GM21367 (cell line): ENCODE measurements around the gene PKMYT1.

ENCODE experiments used
- ATAC-seq: cut with Tn5 transposase; IDR thresholded peaks from one replicate; pipeline ENCODE4 v1.9.1; 2021; ENCODE audit not compliant: unreplicated experiment

Gene PKMYT1

GRCh38 chr16:3019594-3020246 lies 39.5 kb upstream of the PKMYT1 start:
- no peak for ATAC-seq

- no peak for ATAC-seq
Measured at GRCh38 chr16:3017794-3018506, 37.7 kb upstream of the PKMYT1 start, which contains the start of gene CLDN6. TSS of gene CLDN6 (minus strand) at chr16:3018183. CDS start at chr16:3016021, 2,162 bp downstream.

GRCh38 chr16:3017344-3017743 lies 37.1 kb upstream of the PKMYT1 start:
- ATAC-seq: no peak

- no peak for ATAC-seq
Measured at GRCh38 chr16:3015865-3016521, 35.7 kb upstream of the PKMYT1 start.

GRCh38 chr16:3014971-3015370 lies 34.7 kb upstream of the PKMYT1 start:
- ATAC-seq: no peak

GRCh38 chr16:3013998-3014690 lies 33.9 kb upstream of the PKMYT1 start:
- no peak for ATAC-seq

- ATAC-seq: no peak
Measured at GRCh38 chr16:3013491-3013951, 33.3 kb upstream of the PKMYT1 start.

- ATAC-seq: no peak
Measured at GRCh38 chr16:3012828-3013420, 32.7 kb upstream of the PKMYT1 start, which contains the start of gene CLDN9. TSS of gene CLDN9 (plus strand) at chr16:3012923. CDS start at chr16:3013363, 440 bp downstream.

- ATAC-seq: no peak
Measured at GRCh38 chr16:3012246-3012645, 32.0 kb upstream of the PKMYT1 start.

- no peak for ATAC-seq
Measured at GRCh38 chr16:3010510-3010909, 30.3 kb upstream of the PKMYT1 start.

- ATAC-seq: no peak
Measured at GRCh38 chr16:3009568-3010390, 29.5 kb upstream of the PKMYT1 start.

GRCh38 chr16:3008690-3009037 lies 28.4 kb upstream of the PKMYT1 start:
- ATAC-seq: no peak

GRCh38 chr16:3007957-3008689 lies 27.9 kb upstream of the PKMYT1 start:
- no peak for ATAC-seq

GRCh38 chr16:3007059-3007956 lies 27.1 kb upstream of the PKMYT1 start:
- ATAC-seq: no peak

GRCh38 chr16:3004781-3005284 lies 24.6 kb upstream of the PKMYT1 start:
- ATAC-seq: no peak

- ATAC-seq: peak; percentile 10
Measured at GRCh38 chr16:3004319-3004718, 24.1 kb upstream of the PKMYT1 start.

GRCh38 chr16:3003582-3004270 lies 23.5 kb upstream of the PKMYT1 start:
- ATAC-seq: peak; percentile 95

- no peak for ATAC-seq
Measured at GRCh38 chr16:3001316-3001715, 21.1 kb upstream of the PKMYT1 start.
